H1 (cell line): Measurements from ENCODE around the gene SLC7A14. TPM values are rescaled to one million over a fixed set of nuclear protein-coding genes. Genes with fewer than 3 reads are reported as not detected.

Source experiments
- CHD7 ChIP-seq: fragments of 300-600 bp; sonication (generic); IDR thresholded peaks from 2 replicates; pipeline ENCODE4 v1.7.1; 2012; ENCODE audit warnings: low read length, moderate library complexity, mild to moderate bottlenecking, inconsistent platforms; ENCODE audit not compliant: insufficient replicate concordance
- GTF2F1 ChIP-seq: IDR thresholded peaks from 2 replicates; pipeline ENCODE4 v1.6.1; 2012; ENCODE audit warnings: low read depth, low read length, improper control_type of control experiment, borderline replicate concordance
- polyA plus RNA-seq, 7 experiments: library from polyadenylated mRNA; depleted of rRNA in 3 of 7; stranded (reverse) in 5 of 7; unstranded in 2 of 7; fragments of >200 nt in 5 of 7; fragments of 200-250 nt in 2 of 7; gene quantifications; 1 replicate in 5 of 7; 2 replicates in 1 of 7; 4 replicates in 1 of 7; pipeline versions ENCODE4 v1.2.1 to v1.2.3, GENCODE V29; 2011 to 2013; ENCODE audit warnings: missing spikeins in 2 of 7, mixed read lengths in 2 of 7
- total RNA-seq: library from RNA; stranded (reverse); fragmentation: NEBNext Ultra II Directional; extraction: Animal tissue kit (Norgen Biotek cat#: 25700); gene quantifications from 2 replicates; pipeline ENCODE4 v1.2.1, GENCODE V29; 2021

Gene SLC7A14
- total and polyA plus RNA-seq, 2 of the 8 experiments (the other 6 are each of a cell fraction or from before 2014, with no cell fraction given): 0.21 to 0.95 TPM

GRCh38 chr3:170496868-170497140 lies 89.1 kb downstream of the SLC7A14 start (continued):
- no peak for TF ChIP-seq CHD7
- TF ChIP-seq GTF2F1: no peak
- TF ChIP-seq, all 59 proteins: peak for 0
